DND-41 (cell line): Measurements from ENCODE around the gene UNC13D.

ENCODE experiments used
- ATAC-seq: fragments of 200-7000 bp; cut with Tn5 transposase; 3 replicates; pipeline ENCODE4 v1.9.1; 2021; ENCODE audit warnings: low read depth; ENCODE audit not compliant: insufficient read depth
- DNase-seq: peaks from one replicate; pipeline ENCODE4 v3.0.0-alpha.2; 2020
- H2AFZ ChIP-seq: 2 replicates; pipeline ENCODE4 v1.6.0; 2012; ENCODE audit warnings: low read depth, low read length
- H3K27ac ChIP-seq: 2 replicates; pipeline ENCODE4 v1.5.1; 2012; ENCODE audit warnings: low read length, inconsistent platforms
- H3K27me3 ChIP-seq: fragments of 200-600 bp; sonication (generic); 2 replicates; pipeline ENCODE4 v1.6.0; 2012; ENCODE audit warnings: low read length, mild to moderate bottlenecking, inconsistent platforms; ENCODE audit not compliant: insufficient read depth, poor library complexity
- H3K36me3 ChIP-seq: 2 replicates; pipeline ENCODE4 v1.5.1; 2012; ENCODE audit warnings: low read length, inconsistent platforms; ENCODE audit not compliant: insufficient read depth
- H3K4me1 ChIP-seq: 2 replicates; pipeline ENCODE4 v1.5.1; 2012; ENCODE audit warnings: mild to moderate bottlenecking, low read length; ENCODE audit not compliant: insufficient read depth
- H3K4me2 ChIP-seq: 2 replicates; pipeline ENCODE4 v1.6.0; 2012; ENCODE audit warnings: mild to moderate bottlenecking, moderate library complexity, low read length, inconsistent platforms; ENCODE audit not compliant: insufficient read depth
- H3K4me3 ChIP-seq, 2 experiments: fragments of 200-600 bp in 1 of 2; shearing (Covaris generic) in 1 of 2; 2 replicates each; pipeline ENCODE4 v1.5.1; 2012 to 2016; ENCODE audit warnings: inconsistent platforms in 2 of 2, low read length in 2 of 2, mild to moderate bottlenecking in 2 of 2, low read depth in 1 of 2, moderate library complexity in 1 of 2
- H3K79me2 ChIP-seq: 2 replicates; pipeline ENCODE4 v1.6.0; 2012; ENCODE audit warnings: low read length, inconsistent platforms; ENCODE audit not compliant: insufficient read depth
- H3K9ac ChIP-seq: 2 replicates; pipeline ENCODE4 v1.6.0; 2012; ENCODE audit warnings: low read depth, mild to moderate bottlenecking, inconsistent platforms, low read length, moderate library complexity
- H3K9me3 ChIP-seq: 2 replicates; pipeline ENCODE4 v1.5.1; 2012; ENCODE audit warnings: low read length, moderate library complexity, mild to moderate bottlenecking, inconsistent platforms; ENCODE audit not compliant: insufficient read depth, severe bottlenecking
- H4K20me1 ChIP-seq: 2 replicates; pipeline ENCODE4 v1.6.0; 2012; ENCODE audit warnings: low read length; ENCODE audit not compliant: insufficient read depth
- EZH2 ChIP-seq: IDR thresholded peaks from 3 replicates; pipeline ENCODE4 v1.6.1; 2012; ENCODE audit warnings: borderline replicate concordance, low read depth, mild to moderate bottlenecking, moderate library complexity, low read length, inconsistent platforms; ENCODE audit not compliant: severe bottlenecking
- TF ChIP-seq, protein P1 (sequence below): IDR thresholded peaks from 2 replicates; pipeline ENCODE4 v1.5.1; 2012; ENCODE audit warnings: borderline replicate concordance, low read length, moderate library complexity, mild to moderate bottlenecking; ENCODE audit not compliant: poor library complexity, severe bottlenecking; ENCODE audit errors: extremely low read depth

The UNC13D gene

GRCh38 chr17:75876938-75877751 is 32.9 kb upstream of the UNC13D start:
- H3K4me2 ChIP-seq: no peak overlapping the region
- H3K27me3 ChIP-seq: no peaks in the 10 kb centered on the region
- no peaks in the 10 kb centered on the region for H3K79me2 ChIP-seq
- no peaks in the 10 kb centered on the region for H3K36me3 ChIP-seq
- H4K20me1 ChIP-seq: no peaks in the 10 kb centered on the region
- TF ChIP-seq, protein P1, sequence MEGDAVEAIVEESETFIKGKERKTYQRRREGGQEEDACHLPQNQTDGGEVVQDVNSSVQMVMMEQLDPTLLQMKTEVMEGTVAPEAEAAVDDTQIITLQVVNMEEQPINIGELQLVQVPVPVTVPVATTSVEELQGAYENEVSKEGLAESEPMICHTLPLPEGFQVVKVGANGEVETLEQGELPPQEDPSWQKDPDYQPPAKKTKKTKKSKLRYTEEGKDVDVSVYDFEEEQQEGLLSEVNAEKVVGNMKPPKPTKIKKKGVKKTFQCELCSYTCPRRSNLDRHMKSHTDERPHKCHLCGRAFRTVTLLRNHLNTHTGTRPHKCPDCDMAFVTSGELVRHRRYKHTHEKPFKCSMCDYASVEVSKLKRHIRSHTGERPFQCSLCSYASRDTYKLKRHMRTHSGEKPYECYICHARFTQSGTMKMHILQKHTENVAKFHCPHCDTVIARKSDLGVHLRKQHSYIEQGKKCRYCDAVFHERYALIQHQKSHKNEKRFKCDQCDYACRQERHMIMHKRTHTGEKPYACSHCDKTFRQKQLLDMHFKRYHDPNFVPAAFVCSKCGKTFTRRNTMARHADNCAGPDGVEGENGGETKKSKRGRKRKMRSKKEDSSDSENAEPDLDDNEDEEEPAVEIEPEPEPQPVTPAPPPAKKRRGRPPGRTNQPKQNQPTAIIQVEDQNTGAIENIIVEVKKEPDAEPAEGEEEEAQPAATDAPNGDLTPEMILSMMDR: no peak
- DNase-seq (no peak), ATAC-seq (no peak)
- H3K4me1 ChIP-seq: peaks cover 14% of the 10 kb centered on the region
- no peak overlapping the region for H3K4me3 ChIP-seq
- H3K27ac ChIP-seq: no peak overlapping the region
- H3K9ac ChIP-seq: no peak overlapping the region
- no peaks in the 10 kb centered on the region for H3K9me3 ChIP-seq
- H2AFZ ChIP-seq: no peak overlapping the region

DNA sequence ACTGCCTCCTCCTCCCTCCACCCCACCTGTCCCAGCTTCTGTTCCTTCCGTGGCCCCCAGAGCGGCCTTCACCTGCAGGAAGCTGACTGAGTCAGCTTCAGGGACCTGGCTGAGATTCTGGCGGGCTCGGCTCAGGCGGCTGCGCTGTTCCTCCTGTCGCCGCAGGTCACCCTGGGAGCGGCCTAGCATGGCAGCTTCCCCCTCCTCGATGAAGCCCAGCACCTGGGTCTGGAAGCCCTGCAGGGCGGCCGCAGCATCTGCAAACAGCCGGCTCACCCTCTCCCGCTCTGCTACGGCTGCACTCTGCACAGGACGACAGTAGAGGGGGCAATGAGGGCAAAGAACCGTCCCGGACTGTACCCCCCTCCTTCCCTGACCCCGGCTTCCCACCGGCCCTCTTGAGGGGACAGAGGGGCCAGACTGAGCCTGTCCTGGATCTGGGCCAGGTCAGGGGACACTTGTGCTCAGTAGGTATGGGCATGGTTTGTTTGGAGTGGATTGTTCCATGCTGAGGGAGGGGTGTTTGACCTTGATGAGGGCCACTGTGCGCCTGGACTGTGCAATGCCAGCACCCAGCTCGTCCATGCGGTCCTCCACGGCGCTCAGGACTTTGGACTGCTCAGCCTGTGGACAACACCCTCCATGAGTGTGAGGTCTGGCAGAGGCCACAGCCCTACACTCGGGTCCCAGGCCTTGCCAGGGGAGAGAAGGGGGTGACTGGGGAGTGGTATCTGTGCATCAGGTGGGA is 32.2 kb upstream of the UNC13D start:
- TF ChIP-seq EZH2: no peak
- TF ChIP-seq, protein P1: no peak
- no peaks in the 10 kb centered on the region for H3K36me3 ChIP-seq
- no peak overlapping the region for H3K27ac ChIP-seq
- H4K20me1 ChIP-seq: no peaks in the 10 kb centered on the region
- no peak overlapping the region for H3K4me2 ChIP-seq
- H3K9me3 ChIP-seq: no peaks in the 10 kb centered on the region
- H3K79me2 ChIP-seq: no peaks in the 10 kb centered on the region
- no peak; the same call in 1 of the 3 replicates for ATAC-seq
- H3K9ac ChIP-seq: no peak overlapping the region
- H2AFZ ChIP-seq: no peak overlapping the region
- peak; percentile 27 for DNase-seq
- peaks cover 6% of the 10 kb centered on the region for H3K4me1 ChIP-seq
- no peak overlapping the region for H3K4me3 ChIP-seq
- no peaks in the 10 kb centered on the region for H3K27me3 ChIP-seq

- H3K79me2 ChIP-seq: no peaks in the 10 kb centered on the region
- ATAC-seq (peak; percentile 51; the same call in 1 of the 3 replicates), DNase-seq (no peak)
- no peak overlapping the region for H3K9ac ChIP-seq
- H3K9me3 ChIP-seq: no peaks in the 10 kb centered on the region
- H3K4me3 ChIP-seq: no peak overlapping the region
- TF ChIP-seq, protein P1: no peak
- TF ChIP-seq EZH2: no peak
- H3K4me1 ChIP-seq: 0 out of 2 replicates have a peak, but pooled peaks cover 2% of the 10 kb centered on the region
- no peak overlapping the region for H3K4me2 ChIP-seq
- no peaks in the 10 kb centered on the region for H3K27me3 ChIP-seq
- no peaks in the 10 kb centered on the region for H4K20me1 ChIP-seq
- no peak overlapping the region for H3K27ac ChIP-seq
- H3K36me3 ChIP-seq: no peaks in the 10 kb centered on the region
- H2AFZ ChIP-seq: no peak overlapping the region; the same call in 1 of the 2 replicates
Measured at GRCh38 chr17:75875940-75876189, 31.7 kb upstream of the UNC13D start.
